Measurements from ENCODE around the gene OR10A3.
"Not testable (repeated sequence)": the region's sequence is repeated elsewhere in the genome, so short reads cannot be mapped to it uniquely, and the experiment has no call there.

Gene OR10A3

DNA sequence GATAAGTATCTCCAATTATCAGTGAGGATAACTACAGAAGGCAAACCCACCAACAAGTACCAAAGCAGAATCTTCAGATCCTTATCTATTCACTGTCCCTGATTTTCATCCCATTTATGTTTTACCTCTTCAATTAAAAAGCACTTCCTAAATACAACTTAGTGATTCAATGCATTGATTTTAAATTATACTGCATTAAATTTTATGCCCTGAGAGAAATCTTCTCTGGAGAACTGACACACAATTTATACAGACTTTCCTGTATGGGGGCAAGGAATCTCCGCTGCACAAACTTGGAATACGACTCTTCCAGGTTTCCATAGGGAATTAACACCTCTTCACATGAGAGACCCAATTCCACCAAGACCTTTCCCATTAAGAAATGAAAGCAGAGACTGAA is at the start of gene OR10A3:
Gene OR10A3, minus strand, starts transcription at position 101 of the 400 bp plus-strand sequence. CDS start 2,188 bp downstream, outside the sequence.
- DNase-seq = no peak

- not testable (repeated sequence) for DNase-seq
These were observed 46.0 kb upstream of the OR10A3 start for GRCh38 chr11:7987560-7987883.

GRCh38 chr11:7986768-7987559 is 45.5 kb upstream of the OR10A3 start, which contains the start of gene EIF3F:
Gene EIF3F (plus strand): TSS chr11:7987337. CDS start chr11:7987353, 16 bp downstream.
- DNase-seq = peak; percentile 99

DNA sequence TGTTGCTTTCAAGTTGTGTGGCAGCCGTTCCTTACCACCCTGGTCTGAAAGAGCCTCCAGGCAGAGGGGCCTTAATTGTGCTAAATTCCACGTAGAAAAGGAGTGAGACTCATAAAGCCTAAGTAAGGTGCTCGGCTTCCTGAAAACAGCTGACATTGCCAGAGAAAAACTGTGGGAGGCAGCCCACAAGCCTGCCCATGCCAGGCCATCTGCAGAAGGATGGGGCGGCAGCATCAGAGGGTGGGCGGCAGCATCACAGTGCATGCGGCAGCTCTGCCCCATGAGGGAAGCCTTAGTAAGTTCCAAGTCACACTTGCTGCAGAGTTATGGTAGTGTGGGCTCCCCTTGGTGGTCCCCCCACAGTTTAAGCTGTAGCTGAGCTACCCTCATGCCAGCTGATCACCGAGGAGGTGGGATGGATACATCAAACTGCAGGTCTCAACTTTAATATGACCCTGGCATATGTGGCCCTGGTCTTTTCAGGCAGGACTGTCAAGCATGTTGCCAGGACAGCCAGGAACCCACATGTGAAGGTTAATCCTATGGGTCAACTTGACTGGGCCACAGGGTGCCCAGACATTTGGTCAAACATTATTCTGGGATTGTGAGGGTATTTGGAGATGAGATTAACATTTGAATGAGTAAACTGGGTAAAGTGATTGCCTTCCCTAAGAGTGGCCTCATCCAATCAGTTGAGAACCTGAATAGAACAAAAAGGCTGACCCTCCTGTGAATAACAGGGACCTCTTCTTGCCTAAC is 42.5 kb upstream of the OR10A3 start:
- no peak for DNase-seq

GRCh38 chr11:7982582-7983119 is 41.1 kb upstream of the OR10A3 start:
- DNase-seq = no peak

- DNase-seq = no peak
These were observed 40.2 kb upstream of the OR10A3 start for GRCh38 chr11:7981619-7982157.

DNA sequence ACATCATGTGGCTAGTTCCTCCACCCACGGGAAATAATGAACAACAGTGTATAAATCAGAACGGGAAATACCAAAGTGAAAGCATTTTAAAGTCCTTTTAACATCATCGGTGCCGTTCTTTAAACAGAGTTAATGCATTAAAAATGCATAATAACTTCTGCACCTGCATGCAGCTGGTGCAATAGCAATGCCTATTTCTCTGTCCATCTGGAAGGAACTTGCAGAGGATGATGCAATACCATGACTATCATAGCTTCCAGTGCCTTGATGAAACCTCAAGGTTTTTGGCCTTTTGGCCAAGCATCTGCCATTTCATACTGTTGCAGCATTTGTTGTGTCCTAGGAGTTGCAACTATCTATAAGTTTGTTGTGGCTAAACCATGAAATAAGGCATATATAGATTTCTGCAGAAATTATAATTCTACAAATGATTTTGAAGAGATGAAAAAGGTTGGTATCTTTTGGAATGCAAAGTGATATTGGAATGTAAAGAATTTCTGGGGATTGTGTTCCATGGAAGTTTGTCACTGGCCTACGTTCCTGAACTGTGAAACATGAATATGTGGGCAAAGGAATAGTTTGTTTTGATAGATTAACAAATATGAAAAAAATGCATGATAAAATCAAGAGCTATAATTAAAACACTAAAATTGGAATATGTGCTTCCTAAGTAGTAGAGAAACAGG is 35.9 kb upstream of the OR10A3 start:
- no peak for DNase-seq

DNA sequence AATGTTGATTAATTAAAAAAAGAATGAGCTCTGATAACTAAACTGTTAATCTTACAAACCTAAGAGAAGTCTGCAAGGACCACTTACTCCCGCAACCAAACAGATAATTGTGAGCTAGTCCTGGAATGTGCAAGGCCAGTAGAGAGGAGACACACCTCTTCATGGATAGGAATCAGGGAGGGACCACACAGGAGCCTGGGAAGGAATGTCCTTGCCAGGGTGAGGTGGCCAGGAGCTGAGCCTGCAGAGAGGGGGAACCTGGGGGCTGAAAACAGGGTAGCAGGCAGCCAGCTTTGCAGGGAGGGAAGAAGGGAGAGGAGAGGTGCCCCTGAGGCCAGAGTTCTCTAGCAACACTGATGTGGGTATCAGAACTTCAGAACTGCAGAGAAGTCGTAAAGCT is 33.2 kb upstream of the OR10A3 start:
- DNase-seq = no peak

DNA sequence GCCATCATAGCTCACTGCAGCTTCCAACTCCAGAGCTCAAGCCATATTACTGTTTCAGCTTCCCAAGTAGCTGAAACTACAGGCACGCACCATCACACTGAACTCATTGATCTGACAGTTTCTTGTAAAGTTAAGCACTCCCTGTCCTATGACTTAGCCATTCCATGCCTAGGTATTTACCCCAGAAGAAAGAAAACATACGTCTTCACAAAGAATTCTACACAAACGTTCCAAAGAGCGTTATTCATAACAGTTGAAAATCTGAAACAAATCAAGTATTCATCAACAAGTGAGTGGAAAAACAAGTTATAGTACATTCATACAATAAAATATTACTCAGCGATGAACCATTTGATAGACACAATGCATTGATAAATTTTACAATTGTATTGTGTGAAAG is 31.5 kb upstream of the OR10A3 start:
- DNase-seq = no peak

DNA sequence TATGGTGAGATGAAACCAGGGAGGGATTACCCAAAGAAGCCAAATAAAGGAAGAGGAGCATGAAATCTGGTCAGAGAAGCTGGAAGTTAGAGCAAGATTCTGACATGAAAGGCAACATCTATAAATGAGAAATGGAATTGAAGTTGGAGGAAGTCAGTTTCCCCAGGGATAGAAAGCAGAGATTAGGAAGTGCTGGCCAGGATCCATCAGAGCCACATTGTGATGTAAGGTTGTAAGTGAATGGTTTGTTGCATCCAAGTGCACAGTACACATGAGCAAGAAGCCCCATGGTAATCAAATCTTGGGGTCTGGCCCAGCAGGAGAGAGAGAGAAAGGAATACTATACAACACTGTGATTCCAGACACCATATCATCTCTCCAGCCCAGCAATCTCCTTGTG is 30.3 kb upstream of the OR10A3 start:
- no peak for DNase-seq

DNA sequence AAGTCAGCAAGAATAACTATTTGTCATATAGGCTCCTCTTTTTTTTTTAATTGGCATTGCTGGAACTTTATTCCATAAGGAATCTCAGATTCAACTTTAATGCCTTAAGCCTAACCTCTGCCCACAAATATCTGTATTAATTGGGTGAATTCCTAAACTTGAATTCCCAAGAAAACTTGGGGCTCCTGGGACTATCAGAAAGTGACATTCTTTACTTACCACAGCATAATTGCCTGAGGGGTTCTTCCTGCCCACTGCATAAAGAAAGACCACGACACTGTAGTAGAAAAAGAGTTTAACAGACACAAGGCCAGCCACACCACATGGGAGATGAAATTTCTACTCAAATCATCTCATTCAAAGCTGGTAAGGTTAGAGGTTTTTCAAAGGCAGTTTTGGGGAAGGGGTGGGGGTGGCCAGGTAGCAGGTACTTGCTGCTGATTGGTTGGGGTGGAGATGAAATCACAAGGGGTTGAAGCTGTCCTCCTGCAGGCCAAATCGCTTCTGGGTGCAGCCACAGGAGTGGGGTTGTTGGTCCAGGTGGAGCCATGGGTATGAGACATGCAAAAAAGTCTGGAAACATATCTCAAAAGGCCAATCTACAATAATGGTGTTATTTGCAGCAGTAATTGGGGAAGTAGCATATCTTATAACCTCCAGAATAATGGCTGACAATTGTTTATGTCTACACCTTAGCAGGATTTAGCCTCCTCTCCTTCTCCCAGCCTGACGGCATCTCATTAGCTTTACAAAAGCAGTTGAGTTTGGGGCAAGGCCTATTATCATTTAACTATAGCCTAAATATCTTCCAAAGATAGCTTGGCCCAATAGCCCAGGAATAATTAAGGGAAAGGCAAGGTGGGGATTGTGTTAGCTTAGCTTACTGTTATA is 28.5 kb upstream of the OR10A3 start:
- no peak for DNase-seq

GRCh38 chr11:7968686-7969085 is 27.2 kb upstream of the OR10A3 start:
- no peak for DNase-seq

GRCh38 chr11:7967826-7968225 is 26.3 kb upstream of the OR10A3 start:
- DNase-seq = no peak

GRCh38 chr11:7967097-7967496 is 25.6 kb upstream of the OR10A3 start:
- DNase-seq = no peak

DNA sequence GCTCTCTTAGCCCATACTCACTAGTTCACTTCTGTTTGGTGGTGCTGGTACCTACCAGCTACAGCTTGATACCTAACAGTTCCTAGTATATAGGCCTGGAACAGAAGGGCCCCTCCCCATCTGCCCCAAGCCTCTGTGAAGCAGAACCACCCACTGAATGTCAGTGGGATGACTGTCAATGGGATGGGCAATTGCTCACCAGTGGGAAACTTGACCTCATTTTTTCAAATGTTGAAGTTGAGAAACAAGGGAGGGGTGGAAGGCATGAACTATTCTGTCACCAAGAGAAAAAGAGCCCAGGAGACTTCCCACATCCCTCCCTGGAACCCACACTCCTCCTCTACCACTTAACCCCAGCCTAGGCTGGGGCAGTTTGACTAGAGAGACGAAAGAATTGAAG is 23.9 kb upstream of the OR10A3 start, which contains the start of gene NLRP10:
Gene NLRP10, minus strand, starts transcription at position 62 of the 400 bp plus-strand sequence. CDS start 1,952 bp downstream, outside the sequence.
- DNase-seq = no peak

DNA sequence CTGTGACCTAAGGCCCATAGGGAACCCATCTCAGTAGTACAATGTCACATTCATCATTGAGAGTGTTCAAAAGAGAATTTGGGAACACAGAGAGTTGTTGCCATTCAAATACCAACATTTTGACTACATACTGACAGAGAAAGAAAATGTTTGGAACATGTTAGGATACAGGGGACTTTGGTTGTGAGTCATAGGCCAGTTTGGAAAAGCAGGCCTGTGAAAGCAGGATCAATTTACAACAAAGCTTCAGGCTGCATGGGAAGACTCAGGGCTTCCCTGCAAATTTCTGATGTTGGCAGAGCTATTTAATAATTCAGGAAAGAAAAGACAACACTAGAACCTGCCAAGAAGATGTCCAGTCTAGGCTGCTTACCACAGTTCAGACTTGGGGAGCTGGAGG is 23.4 kb upstream of the OR10A3 start:
- no peak for DNase-seq

DNA sequence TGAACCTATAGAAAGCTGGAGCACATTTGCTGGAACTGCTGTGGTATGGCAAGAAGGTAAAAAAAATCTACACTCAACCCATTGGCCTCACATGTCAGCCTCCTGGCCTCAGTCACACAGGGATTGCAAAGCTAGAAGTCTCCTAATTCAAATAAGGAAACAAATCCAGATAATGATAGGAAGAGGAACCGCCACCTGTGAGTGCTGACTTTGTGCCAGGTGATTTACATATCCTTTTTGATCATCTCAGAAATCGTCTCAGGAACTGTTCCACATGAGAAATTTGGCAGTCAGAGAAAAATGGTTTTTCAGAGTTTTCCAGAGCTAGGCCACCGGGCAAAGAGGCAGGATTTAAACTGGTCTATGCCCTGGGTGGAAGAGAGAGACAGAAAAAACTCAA is 22.8 kb upstream of the OR10A3 start:
- DNase-seq = no peak

GRCh38 chr11:7955191-7955590 is 13.7 kb upstream of the OR10A3 start:
- DNase-seq = no peak

- DNase-seq = no peak
These were observed 8.4 kb upstream of the OR10A3 start for GRCh38 chr11:7949934-7950333.

DNA sequence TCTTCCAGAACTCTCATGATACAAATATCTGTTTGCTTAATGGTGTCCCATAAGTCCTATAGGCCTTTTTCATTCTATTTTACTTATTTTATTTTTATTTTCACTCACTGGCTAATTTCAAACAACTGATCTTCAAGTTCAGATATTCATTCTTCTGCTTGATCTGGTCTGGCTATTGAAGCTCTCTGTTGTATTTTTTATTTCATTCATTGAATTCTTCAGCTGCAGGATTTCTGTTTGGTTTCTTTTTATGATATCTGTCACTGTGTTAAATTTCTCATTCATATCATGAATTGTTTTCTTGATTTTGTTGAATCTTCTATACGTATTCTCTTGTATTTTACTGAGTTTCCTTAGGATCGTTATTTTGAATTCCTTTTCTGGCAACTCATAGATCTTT is 2.6 kb upstream of the OR10A3 start:
- no peak for DNase-seq

GRCh38 chr11:7941146-7941545 is 362 bp downstream of the OR10A3 start:
- no peak for DNase-seq

GRCh38 chr11:7936615-7937014 is 4.9 kb downstream of the OR10A3 start:
- DNase-seq = no peak

All from NCI-H1930 (cell line).